Activated CD8-positive, alpha-beta memory T cell treated with anti-CD3 and anti-CD28 coated beads for 1 hour (primary cell): ENCODE results near the gene ZFHX3.

ENCODE experiments used
- DNase-seq, 2 donors: peaks; one replicate each; pipeline ENCODE4 v3.0.0-alpha.2; 2020; ENCODE audit warnings: low read depth in 1 of 2; ENCODE audit errors: extremely low read depth in 1 of 2

The ZFHX3 gene

GRCh38 chr16:72911971-72912370 lies 136.0 kb downstream of the ZFHX3 start:
- DNase-seq: no peak

GRCh38 chr16:72910875-72911274 lies 137.1 kb downstream of the ZFHX3 start:
- DNase-seq: no peak

GRCh38 chr16:72910381-72910780 lies 137.5 kb downstream of the ZFHX3 start:
- DNase-seq: no peak

GRCh38 chr16:72909196-72909595 lies 138.7 kb downstream of the ZFHX3 start:
- no peak for DNase-seq

DNA sequence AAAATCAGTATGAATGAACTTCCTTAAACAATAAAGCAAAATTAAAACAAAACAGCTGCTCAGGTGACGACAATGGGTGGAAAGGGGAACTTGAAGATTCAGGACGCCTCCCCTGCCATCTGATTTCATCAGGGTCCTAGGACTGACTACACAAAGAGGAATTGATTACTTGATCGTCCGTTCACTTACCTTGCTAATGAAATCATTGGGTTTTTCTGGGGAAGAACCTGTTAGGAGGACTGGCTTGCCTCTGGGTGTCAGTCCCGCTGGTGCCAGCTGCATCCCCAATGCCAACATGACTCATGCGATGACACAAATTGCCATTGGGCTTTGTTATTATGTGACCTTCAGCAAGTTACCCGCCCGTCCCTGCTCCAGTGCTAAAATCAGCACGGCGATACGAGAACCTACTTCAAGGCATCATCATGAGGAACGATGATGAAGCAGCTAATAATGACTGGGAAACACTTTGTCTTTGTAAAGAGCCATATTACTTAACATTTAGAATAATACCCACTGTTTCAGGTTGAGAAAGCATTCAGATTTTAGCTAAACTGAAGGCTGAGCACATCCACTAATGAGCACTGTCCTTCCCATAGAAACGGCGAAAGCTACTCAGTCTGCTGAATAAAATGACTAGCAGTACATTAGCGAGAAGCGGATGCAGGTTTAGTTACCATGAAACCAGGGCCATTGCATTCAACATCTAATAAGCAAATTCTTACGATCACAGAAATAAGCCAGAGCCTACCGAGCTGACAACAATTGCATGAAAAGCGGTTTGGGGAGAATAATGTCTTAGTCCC lies 139.4 kb downstream of the ZFHX3 start:
- DNase-seq: no peak

- no peak for DNase-seq
Observed at GRCh38 chr16:72905581-72905980, 142.3 kb downstream of the ZFHX3 start.

DNA sequence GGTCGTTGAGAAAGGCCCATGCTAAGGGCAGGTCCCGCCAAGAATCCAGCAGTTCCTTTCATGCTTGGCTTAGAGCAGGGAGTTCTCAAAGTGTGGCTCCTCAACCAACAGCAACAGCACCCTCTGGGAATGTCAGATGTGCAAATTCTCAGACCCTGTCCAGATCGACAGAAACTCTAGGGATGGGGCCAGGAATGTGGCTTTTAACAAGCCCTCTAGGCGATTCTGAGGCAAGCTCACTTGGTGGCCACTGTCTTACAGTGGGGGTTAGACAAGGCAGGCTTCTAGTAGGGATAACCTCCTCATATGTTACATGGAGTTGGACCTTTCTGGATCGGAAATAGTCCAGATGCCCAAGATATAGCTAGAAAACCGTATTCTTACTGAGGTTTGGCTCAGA lies 144.8 kb downstream of the ZFHX3 start:
- DNase-seq: no peak

- DNase-seq: no peak
Observed at GRCh38 chr16:72902206-72902605, 145.7 kb downstream of the ZFHX3 start.

GRCh38 chr16:72901000-72901627 lies 146.8 kb downstream of the ZFHX3 start:
- no peak for DNase-seq

DNA sequence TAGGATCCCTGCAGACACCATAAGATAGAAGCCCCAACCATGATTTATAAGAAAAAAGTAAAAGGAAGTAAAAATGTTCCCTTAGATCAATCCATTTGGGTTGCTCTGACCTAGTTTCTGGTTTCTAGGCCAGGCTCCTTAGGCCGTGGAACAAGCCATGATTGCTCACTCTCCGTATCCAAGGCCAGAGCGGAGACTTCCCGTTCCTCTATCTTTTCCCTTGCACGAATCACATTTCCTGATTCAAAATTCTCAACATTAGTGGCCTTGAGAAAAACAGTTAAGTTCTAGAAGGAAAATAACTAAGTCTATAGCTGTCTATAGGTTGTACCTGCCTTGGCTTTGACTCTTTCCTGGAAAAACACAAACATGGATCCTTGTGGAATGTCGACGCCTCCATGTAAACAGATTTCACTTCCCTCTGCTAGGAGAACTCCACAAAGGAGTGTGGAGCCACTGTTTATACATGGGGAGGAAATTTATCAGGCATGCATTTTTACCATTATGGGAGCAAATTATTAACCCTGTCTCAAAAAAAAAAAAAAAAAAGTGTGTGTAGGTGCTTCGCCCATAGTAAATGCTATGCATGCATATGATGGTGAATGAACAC lies 149.6 kb downstream of the ZFHX3 start:
- DNase-seq: no peak

DNA sequence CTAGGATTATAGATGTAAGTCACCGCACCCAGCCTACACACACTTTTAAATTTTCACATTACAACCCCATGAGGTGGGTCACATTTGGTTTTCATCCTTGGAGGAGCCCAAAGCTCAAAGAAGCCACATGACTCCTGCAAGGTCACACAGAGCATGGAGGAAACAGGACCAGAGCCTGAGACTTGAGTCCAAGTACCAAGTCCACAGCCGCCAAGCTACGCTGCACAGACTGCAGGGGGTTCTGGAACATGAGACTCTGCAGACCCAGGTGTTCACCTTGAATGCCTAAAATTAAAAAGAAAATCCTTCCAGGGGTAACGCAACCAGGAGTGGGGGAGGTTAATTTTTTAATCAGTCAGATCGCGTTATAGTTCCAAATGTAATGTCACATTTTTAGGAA lies 150.2 kb downstream of the ZFHX3 start:
- no peak for DNase-seq

DNA sequence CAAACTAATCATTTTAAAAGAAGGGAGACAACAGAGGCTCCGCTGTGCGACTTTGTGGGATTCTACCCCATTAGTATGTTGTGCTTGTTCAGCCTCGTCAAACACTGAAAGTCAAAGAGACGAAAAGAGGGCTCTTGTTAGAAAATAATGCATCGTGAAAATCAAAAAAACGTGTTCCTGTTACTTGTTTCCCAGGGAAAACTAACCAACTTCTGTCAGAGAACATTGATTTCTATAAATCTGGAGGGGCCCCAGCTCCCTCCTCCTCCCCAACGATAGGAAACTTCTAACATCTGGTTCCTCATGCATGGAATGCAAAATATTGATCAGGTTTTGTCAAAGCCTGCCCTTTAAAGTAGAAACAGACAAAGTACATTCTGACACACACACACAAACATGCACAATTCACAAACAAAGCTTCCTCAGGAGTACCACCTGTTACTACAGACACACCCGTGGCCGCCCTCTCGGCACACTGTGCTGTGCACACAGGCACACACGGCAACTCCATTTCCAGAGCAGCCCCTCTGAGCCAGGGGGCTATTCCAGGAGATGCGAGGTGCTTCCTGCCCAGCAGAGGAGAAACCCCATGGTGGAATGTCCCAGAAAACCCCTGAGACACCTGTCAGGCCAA lies 151.3 kb downstream of the ZFHX3 start:
- no peak for DNase-seq

- no peak for DNase-seq
Observed at GRCh38 chr16:72895951-72896350, 152.0 kb downstream of the ZFHX3 start.

DNA sequence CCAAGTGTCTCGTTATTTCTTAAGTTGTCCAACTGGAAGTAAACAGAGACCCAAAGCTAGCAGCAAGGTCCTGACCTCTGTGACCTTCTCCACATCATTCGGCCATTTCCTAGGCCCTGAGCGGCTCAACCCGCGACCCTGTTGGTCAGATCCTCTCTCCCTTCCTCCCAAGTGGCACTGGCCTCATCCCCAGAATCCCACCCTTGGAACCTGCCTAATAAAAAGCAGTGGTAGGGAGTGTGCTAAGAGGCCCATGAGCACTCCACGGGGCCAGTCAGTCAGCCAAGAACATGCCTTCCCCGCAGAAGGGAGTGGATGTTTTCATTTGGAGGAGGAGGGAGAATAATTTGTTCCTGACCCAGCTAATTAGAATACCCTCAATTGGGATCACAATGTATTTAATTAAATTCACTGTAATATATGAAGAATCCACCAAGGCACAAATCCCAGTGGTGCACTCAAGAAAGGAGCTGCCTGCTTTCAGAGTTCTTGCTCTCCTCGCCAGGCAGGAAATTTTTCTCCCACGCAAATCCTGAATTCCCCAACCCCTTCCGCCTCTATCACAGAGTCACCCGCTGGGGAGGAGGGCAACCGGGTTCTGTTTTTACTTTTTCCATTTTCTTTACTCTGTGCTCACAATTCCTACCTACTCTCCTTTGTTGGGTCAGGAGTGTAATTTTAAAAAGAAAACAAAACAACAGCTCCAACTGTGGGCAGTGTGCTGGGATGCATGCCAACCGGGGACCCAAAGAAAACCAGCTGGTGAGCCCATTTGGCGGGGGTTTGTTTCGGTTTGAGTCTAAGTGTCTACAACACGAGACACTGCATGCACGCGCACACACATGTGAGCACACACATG lies 153.4 kb downstream of the ZFHX3 start:
- no peak for DNase-seq

- no peak for DNase-seq
Observed at GRCh38 chr16:72891291-72892227, 156.4 kb downstream of the ZFHX3 start.

DNA sequence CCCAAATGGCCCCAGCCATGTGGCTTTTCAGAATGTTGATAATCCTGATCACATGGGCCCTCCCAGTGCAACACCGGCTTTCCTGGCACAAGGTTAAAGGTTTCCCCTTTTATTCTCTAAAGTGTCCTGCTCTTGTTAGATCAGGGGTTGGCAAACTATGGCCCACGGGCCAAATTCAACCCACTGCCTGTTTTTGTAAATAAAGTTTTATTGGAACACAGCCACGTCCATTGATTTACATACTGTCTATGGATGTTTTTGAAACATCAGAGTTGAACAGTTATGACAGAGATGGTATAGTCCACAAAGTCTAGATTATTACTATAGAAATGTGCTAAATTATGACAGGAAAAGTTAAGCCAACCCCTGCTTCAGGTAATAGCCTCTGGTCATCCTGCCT lies 157.3 kb downstream of the ZFHX3 start:
- DNase-seq: no peak

- no peak for DNase-seq
Observed at GRCh38 chr16:72889616-72890582, 158.0 kb downstream of the ZFHX3 start.

DNA sequence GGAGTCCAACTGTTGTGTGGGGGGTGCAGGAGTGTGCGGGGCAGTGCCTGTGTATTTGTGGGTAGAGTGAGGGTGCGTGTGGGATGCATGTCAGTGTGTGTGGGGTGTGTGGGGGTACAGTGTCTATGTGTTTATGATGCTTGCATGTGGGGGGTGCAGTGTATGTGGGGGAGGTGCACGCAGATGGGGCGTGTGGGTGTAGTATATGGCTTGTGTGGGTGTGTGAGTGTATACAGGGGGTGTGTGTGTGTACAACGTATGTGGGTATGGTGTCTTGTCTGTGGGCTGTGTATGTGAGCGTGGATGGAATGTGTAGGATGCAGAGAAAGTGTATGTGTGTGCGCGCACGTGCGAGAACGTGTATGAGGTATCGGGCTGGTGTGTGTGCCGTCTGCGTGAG lies 160.4 kb downstream of the ZFHX3 start:
- no peak for DNase-seq
